Measurements from ENCODE around the gene RNF19B. TPM values are rescaled to one million over a fixed set of nuclear protein-coding genes. Genes with fewer than 3 reads are reported as not detected.
"Not testable (repeated sequence)": the region's sequence is repeated elsewhere in the genome, so short reads cannot be mapped to it uniquely, and the experiment has no call there.

Gene RNF19B
- total and polyA plus RNA-seq, 4 experiments from 2014 or later = 1.1 to 30.6 (median 16.6) TPM

GRCh38 chr1:32978854-32979253 lies 14.2 kb upstream of the RNF19B start:
- no peaks in the 10 kb centered on the region for H3K9me3 Mint-ChIP-seq
- Histone ChIP-seq H3K27ac (ENCODE audit: low read depth, low read length) (no peak overlapping the region), H3K36me3 (ENCODE audit: insufficient read depth, low read length) (no peaks in the 10 kb centered on the region), H3K9me3 (ENCODE audit: control insufficient read depth in 1 of 2, low read length in 2 of 2) (no peaks in the 10 kb centered on the region), H3K4me1 (ENCODE audit: insufficient read depth, low read length) (peaks cover 36% of the 10 kb centered on the region), H3K4me3 (ENCODE audit: low read length in 2 of 2) (no peak overlapping the region), H3K27me3 (ENCODE audit: insufficient read depth, low read length) (no peaks in the 10 kb centered on the region)
- no peak overlapping the region for H3K4me3 Mint-ChIP-seq
- H3K4me1 Mint-ChIP-seq = peaks cover 16 to 38% (median 24%) of the 10 kb centered on the region in 4 donors
- H3K27me3 Mint-ChIP-seq = no peaks in the 10 kb centered on the region
- H3K36me3 Mint-ChIP-seq = no peaks in the 10 kb centered on the region
- ChIA-PET CTCF (ENCODE audit: partially characterized antibody) (no interaction called here), POLR2A (ENCODE audit: partially characterized antibody) (no interaction called here)
- peak overlapping the region in 3 of 7 donors; percentile 35 to 60 (median 51) for H3K27ac Mint-ChIP-seq
- no peak for DNase-seq
- intact Hi-C loops (cut with micrococcal nuclease) = no loop called here

GRCh38 chr1:32977546-32978087 lies 13.0 kb upstream of the RNF19B start:
- Histone ChIP-seq H3K4me3 (ENCODE audit: low read length in 2 of 2) (no peak overlapping the region), H3K9me3 (ENCODE audit: control insufficient read depth in 1 of 2, low read length in 2 of 2) (no peaks in the 10 kb centered on the region), H3K27ac (ENCODE audit: low read depth, low read length) (no peak overlapping the region), H3K4me1 (ENCODE audit: insufficient read depth, low read length) (peaks cover 33% of the 10 kb centered on the region), H3K36me3 (ENCODE audit: insufficient read depth, low read length) (no peaks in the 10 kb centered on the region), H3K27me3 (ENCODE audit: insufficient read depth, low read length) (peaks cover 3% of the 10 kb centered on the region)
- peak overlapping the region in 4 of 7 donors; percentile 2 to 83 (median 27) for H3K27ac Mint-ChIP-seq
- H3K36me3 Mint-ChIP-seq = no peaks in the 10 kb centered on the region
- no peaks in the 10 kb centered on the region for H3K9me3 Mint-ChIP-seq
- ChIA-PET POLR2A (ENCODE audit: partially characterized antibody) (interaction anchor here (0.8 kb wide), 1 partner anchor 11 kb away, joined by 3 read pairs; no protein-coding TSS in a partner anchor), CTCF (ENCODE audit: partially characterized antibody) (no interaction called here)
- intact Hi-C loops (cut with micrococcal nuclease) = no loop called here
- peak overlapping the region in 1 of 8 donors; percentile 44 for H3K4me3 Mint-ChIP-seq
- DNase-seq = no peak
- peaks cover 13 to 29% (median 18%) of the 10 kb centered on the region in 4 donors for H3K4me1 Mint-ChIP-seq
- H3K27me3 Mint-ChIP-seq = peaks cover under 1% of the 10 kb centered on the region in 2 donors

DNA sequence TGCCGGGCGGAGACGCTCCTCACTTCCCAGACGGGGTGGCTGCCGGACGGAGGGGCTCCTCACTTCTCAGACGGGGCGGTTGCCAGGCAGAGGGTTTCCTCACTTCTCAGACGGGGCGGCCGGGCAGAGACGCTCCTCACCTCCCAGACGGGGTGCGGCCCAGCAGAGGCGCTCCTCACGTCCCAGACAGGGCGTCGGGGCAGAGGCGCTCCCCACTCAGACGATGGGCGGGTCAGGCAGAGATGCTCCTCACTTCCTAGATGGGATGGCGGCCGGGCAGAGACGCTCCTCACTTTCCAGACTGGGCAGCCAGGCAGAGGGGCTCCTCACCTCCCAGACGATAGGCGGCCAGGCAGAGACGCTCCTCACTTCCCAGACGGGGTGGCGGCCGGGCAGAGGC lies 10.4 kb upstream of the RNF19B start:
- H3K27ac ChIP-seq (ENCODE audit: low read depth, low read length); H3K36me3 Mint-ChIP-seq; H3K4me3 ChIP-seq (ENCODE audit: low read length in 2 of 2); H3K9me3 ChIP-seq (ENCODE audit: control insufficient read depth in 1 of 2, low read length in 2 of 2); H3K36me3 ChIP-seq (ENCODE audit: insufficient read depth, low read length); H3K27ac Mint-ChIP-seq; intact Hi-C loops (cut with micrococcal nuclease); CTCF ChIA-PET (ENCODE audit: partially characterized antibody); DNase-seq; POLR2A ChIA-PET (ENCODE audit: partially characterized antibody); H3K9me3 Mint-ChIP-seq; H3K4me3 Mint-ChIP-seq: not testable (repeated sequence)
- Mint-ChIP-seq H3K4me1 (peaks cover 5 to 11% (median 8%) of the 10 kb centered on the region in 4 donors), H3K27me3 (peaks cover 13 to 17% of the 10 kb centered on the region in 2 donors)
- Histone ChIP-seq H3K27me3 (ENCODE audit: insufficient read depth, low read length) (peaks cover 17% of the 10 kb centered on the region), H3K4me1 (ENCODE audit: insufficient read depth, low read length) (peaks cover 12% of the 10 kb centered on the region)

- intact Hi-C loops (cut with micrococcal nuclease); H3K4me1 Mint-ChIP-seq; H3K9me3 Mint-ChIP-seq; H3K27ac Mint-ChIP-seq; H3K4me1 ChIP-seq (ENCODE audit: insufficient read depth, low read length); H3K36me3 ChIP-seq (ENCODE audit: insufficient read depth, low read length); POLR2A ChIA-PET (ENCODE audit: partially characterized antibody); CTCF ChIA-PET (ENCODE audit: partially characterized antibody); H3K36me3 Mint-ChIP-seq; H3K9me3 ChIP-seq (ENCODE audit: control insufficient read depth in 1 of 2, low read length in 2 of 2); H3K4me3 ChIP-seq (ENCODE audit: low read length in 2 of 2); DNase-seq; H3K4me3 Mint-ChIP-seq; H3K27ac ChIP-seq (ENCODE audit: low read depth, low read length): not testable (repeated sequence)
- peaks cover 13 to 17% of the 10 kb centered on the region in 2 donors for H3K27me3 Mint-ChIP-seq
- peaks cover 17% of the 10 kb centered on the region for H3K27me3 ChIP-seq (ENCODE audit: insufficient read depth, low read length)
These were observed 8.8 kb upstream of the RNF19B start for GRCh38 chr1:32973458-32973857.

DNA sequence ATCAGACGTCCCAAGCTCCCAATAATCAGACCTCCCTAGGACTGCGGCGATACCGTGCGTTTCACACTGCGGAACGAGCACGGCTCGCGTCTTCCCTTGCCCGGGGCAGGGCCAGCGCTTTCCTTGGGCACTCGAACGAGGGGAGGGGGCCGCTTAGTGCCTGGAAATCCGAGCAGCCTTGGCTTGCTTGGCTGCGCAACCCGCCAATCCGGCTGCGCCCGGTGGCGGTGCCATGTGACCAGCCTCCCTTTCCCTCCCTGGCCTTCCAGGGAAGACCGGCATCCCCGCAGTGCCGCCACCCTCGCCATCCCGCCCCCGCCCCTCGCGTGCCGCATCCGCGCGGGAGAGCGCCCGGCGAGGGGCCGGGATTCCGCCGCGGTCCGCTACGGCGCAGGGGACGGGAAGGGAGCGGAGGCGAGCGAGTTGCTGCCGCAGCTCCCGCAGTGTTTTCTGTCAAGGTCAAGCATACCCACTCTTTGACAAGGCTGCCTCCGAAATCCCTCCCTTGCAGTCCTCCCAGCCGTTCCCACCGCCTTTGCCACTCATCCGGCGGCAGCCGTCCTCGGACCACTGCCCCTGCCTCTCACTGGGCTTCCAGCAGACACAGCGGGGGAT lies 8.3 kb upstream of the RNF19B start:
- Histone ChIP-seq H3K36me3 (ENCODE audit: insufficient read depth, low read length) (no peaks in the 10 kb centered on the region), H3K4me1 (ENCODE audit: insufficient read depth, low read length) (peaks cover 9% of the 10 kb centered on the region), H3K27ac (ENCODE audit: low read depth, low read length) (no peak overlapping the region), H3K27me3 (ENCODE audit: insufficient read depth, low read length) (peaks cover 17% of the 10 kb centered on the region), H3K9me3 (ENCODE audit: control insufficient read depth in 1 of 2, low read length in 2 of 2) (no peaks in the 10 kb centered on the region), H3K4me3 (ENCODE audit: low read length in 2 of 2) (peak overlapping the region in 1 of 2 donors; percentile 14)
- Mint-ChIP-seq H3K36me3 (no peaks in the 10 kb centered on the region), H3K27ac (peak overlapping the region in 1 of 7 donors; percentile 60), H3K4me1 (peaks cover 5 to 8% (median 7%) of the 10 kb centered on the region in 4 donors), H3K27me3 (peaks cover 13 to 17% of the 10 kb centered on the region in 2 donors), H3K4me3 (peak overlapping the region; percentile 0 to 76 (median 61)), H3K9me3 (no peaks in the 10 kb centered on the region)
- POLR2A ChIA-PET (ENCODE audit: partially characterized antibody) = interaction anchor here (1.2 to 12.9 kb wide), 2 partner anchors 8 to 10 kb away, joined by 3 to 205 read pairs; no protein-coding TSS in a partner anchor
- DNase-seq = no peak
- CTCF ChIA-PET (ENCODE audit: partially characterized antibody) = interaction anchor here (1.3 kb wide), 1 partner anchor 34 kb away, joined by 4 read pairs; no protein-coding TSS in a partner anchor
- intact Hi-C loops (cut with micrococcal nuclease) = no loop called here

GRCh38 chr1:32971576-32971975 lies 7.0 kb upstream of the RNF19B start:
- POLR2A ChIA-PET (ENCODE audit: partially characterized antibody) = interaction anchor here (12.9 kb wide), 1 partner anchor 10 kb away, joined by 205 read pairs; no protein-coding TSS in a partner anchor
- H3K27ac ChIP-seq (ENCODE audit: low read depth, low read length) = no peak overlapping the region
- H3K27me3 ChIP-seq (ENCODE audit: insufficient read depth, low read length) = peaks cover 17% of the 10 kb centered on the region
- H3K27ac Mint-ChIP-seq = no peak overlapping the region
- H3K9me3 ChIP-seq (ENCODE audit: control insufficient read depth in 1 of 2, low read length in 2 of 2) = no peaks in the 10 kb centered on the region
- peaks cover 13 to 17% of the 10 kb centered on the region in 2 donors for H3K27me3 Mint-ChIP-seq
- H3K4me1 Mint-ChIP-seq = peaks cover 5 to 8% (median 8%) of the 10 kb centered on the region in 4 donors
- CTCF ChIA-PET (ENCODE audit: partially characterized antibody) = interaction anchor here (1.3 kb wide), 1 partner anchor 36 kb away, joined by 4 read pairs; no protein-coding TSS in a partner anchor
- no peak for DNase-seq
- intact Hi-C loops (cut with micrococcal nuclease) = no loop called here
- peaks cover 9% of the 10 kb centered on the region for H3K4me1 ChIP-seq (ENCODE audit: insufficient read depth, low read length)
- H3K9me3 Mint-ChIP-seq = peaks cover 0 to 1% (median 0%) of the 10 kb centered on the region in 8 donors
- H3K4me3 Mint-ChIP-seq = peak overlapping the region in 2 of 8 donors; percentile 22 to 58
- H3K36me3 ChIP-seq (ENCODE audit: insufficient read depth, low read length) = no peaks in the 10 kb centered on the region
- H3K4me3 ChIP-seq (ENCODE audit: low read length in 2 of 2) = no peak overlapping the region
- H3K36me3 Mint-ChIP-seq = no peaks in the 10 kb centered on the region

GRCh38 chr1:32971156-32971555 lies 6.5 kb upstream of the RNF19B start:
- peaks cover 17% of the 10 kb centered on the region for H3K27me3 ChIP-seq (ENCODE audit: insufficient read depth, low read length)
- intact Hi-C loops (cut with micrococcal nuclease) = no loop called here
- no peaks in the 10 kb centered on the region for H3K36me3 ChIP-seq (ENCODE audit: insufficient read depth, low read length)
- Mint-ChIP-seq H3K9me3 (peaks cover 0 to 1% (median 0%) of the 10 kb centered on the region in 8 donors), H3K4me1 (peaks cover 5 to 8% (median 8%) of the 10 kb centered on the region in 4 donors), H3K27ac (peak overlapping the region in 1 of 7 donors; percentile 4), H3K36me3 (no peaks in the 10 kb centered on the region), H3K27me3 (peaks cover 13 to 17% of the 10 kb centered on the region in 2 donors), H3K4me3 (peak overlapping the region in 1 of 8 donors; percentile 32)
- ChIA-PET POLR2A (ENCODE audit: partially characterized antibody) (interaction anchor here (12.9 kb wide), 1 partner anchor 10 kb away, joined by 205 read pairs; no protein-coding TSS in a partner anchor), CTCF (ENCODE audit: partially characterized antibody) (no interaction called here)
- no peak for DNase-seq
- no peaks in the 10 kb centered on the region for H3K9me3 ChIP-seq (ENCODE audit: control insufficient read depth in 1 of 2, low read length in 2 of 2)
- H3K4me3 ChIP-seq (ENCODE audit: low read length in 2 of 2) = no peak overlapping the region
- H3K27ac ChIP-seq (ENCODE audit: low read depth, low read length) = no peak overlapping the region
- peaks cover 9% of the 10 kb centered on the region for H3K4me1 ChIP-seq (ENCODE audit: insufficient read depth, low read length)
